Karpas-422 (cell line): ENCODE measurements around the gene FALEC. TPM values are rescaled to one million over a fixed set of nuclear protein-coding genes. Genes with fewer than 3 reads are reported as not detected.

Experiments used
- DNase-seq: peaks from one replicate; pipeline ENCODE4 v3.0.0-alpha.2; 2015
- H2AFZ ChIP-seq: fragments of 200-600 bp; sonication (generic); 2 replicates; pipeline ENCODE4 v1.6.1; 2014; ENCODE audit warnings: antibody characterized with exemption, low read length, mixed read lengths
- H3K27ac ChIP-seq: fragments of 200-600 bp; sonication (generic); 2 replicates; pipeline ENCODE4 v1.5.1; 2014; ENCODE audit warnings: mild to moderate bottlenecking, low read length, moderate library complexity
- H3K27me3 ChIP-seq: fragments of 200-600 bp; sonication (generic); 2 replicates; pipeline ENCODE4 v1.6.1; 2014; ENCODE audit warnings: low read length, mixed read lengths
- H3K36me3 ChIP-seq: fragments of 200-600 bp; sonication (generic); 2 replicates; pipeline ENCODE4 v1.6.1; 2014; ENCODE audit warnings: low read length, mixed read lengths; ENCODE audit not compliant: insufficient read depth
- H3K4me1 ChIP-seq: fragments of 200-600 bp; sonication (generic); 2 replicates; pipeline ENCODE4 v1.6.1; 2014; ENCODE audit warnings: mild to moderate bottlenecking, low read length, mixed read lengths
- H3K4me2 ChIP-seq: fragments of 200-600 bp; sonication (generic); 2 replicates; pipeline ENCODE4 v1.6.1; 2014; ENCODE audit warnings: low read length, low read depth, mild to moderate bottlenecking; ENCODE audit not compliant: poor library complexity, severe bottlenecking
- H3K4me3 ChIP-seq: fragments of 200-600 bp; sonication (generic); 2 replicates; pipeline ENCODE4 v1.5.1; 2014; ENCODE audit warnings: mild to moderate bottlenecking, antibody characterized with exemption, low read length, mixed read lengths
- H3K79me2 ChIP-seq: fragments of 200-600 bp; sonication (generic); 2 replicates; pipeline ENCODE4 v1.6.1; 2014; ENCODE audit warnings: mild to moderate bottlenecking, low read length, mixed read lengths
- H3K9ac ChIP-seq: fragments of 200-600 bp; sonication (generic); 2 replicates; pipeline ENCODE4 v1.6.0; 2014; ENCODE audit warnings: low read length
- H3K9me2 ChIP-seq: fragments of 200-600 bp; sonication (generic), shearing (Covaris generic); replicated peaks from 2 replicates; pipeline ENCODE4 v1.6.0; 2014; ENCODE audit warnings: mild to moderate bottlenecking, low read length, moderate library complexity; ENCODE audit not compliant: insufficient read depth
- H3K9me3 ChIP-seq: fragments of 300-700, 200-600 bp; sonication (generic); 2 replicates; pipeline ENCODE4 v1.6.1; 2014; ENCODE audit warnings: low read length, mixed read lengths
- H4K20me1 ChIP-seq: fragments of 200-600 bp; sonication (generic); 2 replicates; pipeline ENCODE4 v1.6.1; 2014; ENCODE audit warnings: mild to moderate bottlenecking, antibody characterized with exemption, low read length, low read depth; ENCODE audit not compliant: insufficient read depth
- total RNA-seq: library from RNA; depleted of rRNA; stranded (reverse); fragments of >200 nt; shearing (Covaris generic); gene quantifications from 2 replicates; pipeline ENCODE4 v1.2.3, GENCODE V29; 2014; ENCODE audit warnings: low replicate concordance

FALEC gene
- total RNA-seq, 1 experiment from 2014 or later = not detected

DNA sequence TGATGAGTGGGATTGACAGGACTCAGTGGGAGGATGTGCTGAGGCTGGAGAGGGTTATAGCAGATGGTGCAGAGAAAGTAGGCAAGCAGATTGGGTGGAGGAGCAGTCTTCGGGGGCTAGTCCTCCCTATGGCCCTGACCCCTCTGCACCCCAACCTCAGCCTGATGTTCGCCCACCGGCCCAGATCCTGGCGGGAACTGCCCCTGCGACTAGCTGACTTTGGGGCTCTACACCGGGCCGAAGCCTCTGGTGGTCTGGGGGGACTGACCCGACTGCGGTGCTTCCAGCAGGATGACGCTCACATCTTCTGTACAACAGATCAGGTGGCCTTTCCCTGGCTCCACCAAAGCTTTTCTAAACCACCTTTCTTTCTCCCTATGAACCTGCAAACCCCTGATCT is 17.2 kb upstream of the FALEC start:
- no peak overlapping the region for H3K27ac ChIP-seq
- H4K20me1 ChIP-seq = no peaks in the 10 kb centered on the region
- no peak overlapping the region for H2AFZ ChIP-seq
- no peak overlapping the region for H3K9ac ChIP-seq
- no peaks in the 10 kb centered on the region for H3K9me3 ChIP-seq
- H3K36me3 ChIP-seq = peaks cover 9% of the 10 kb centered on the region; the same call in 1 of the 2 replicates
- no peaks in the 10 kb centered on the region for H3K79me2 ChIP-seq
- no peak for DNase-seq
- H3K4me1 ChIP-seq = no peaks in the 10 kb centered on the region
- H3K27me3 ChIP-seq = no peaks in the 10 kb centered on the region
- no peak overlapping the region for H3K4me2 ChIP-seq
- no peak overlapping the region for H3K4me3 ChIP-seq
- H3K9me2 ChIP-seq = no peaks in the 10 kb centered on the region

DNA sequence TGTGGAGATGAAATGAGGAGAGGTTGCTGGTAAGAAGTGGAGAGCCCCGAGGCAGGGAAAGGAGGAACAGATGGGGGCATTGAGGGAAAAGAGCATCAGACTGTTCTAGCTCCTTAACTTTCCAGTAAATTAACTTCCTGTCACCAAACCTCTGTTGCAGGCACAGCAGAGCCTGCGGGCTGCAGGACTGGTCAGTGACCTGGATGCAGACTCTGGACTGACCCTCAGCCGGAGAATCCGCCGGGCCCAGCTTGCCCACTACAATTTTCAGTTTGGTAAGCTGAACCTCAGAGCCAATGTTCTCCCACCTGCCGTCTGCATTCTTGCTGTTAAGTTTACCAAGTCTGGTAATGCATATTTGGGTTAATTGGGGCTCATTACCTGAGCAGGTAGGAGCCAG is 10.1 kb upstream of the FALEC start:
- Histone ChIP-seq H3K9me2 (no peaks in the 10 kb centered on the region), H3K27ac (no peak overlapping the region), H2AFZ (no peak overlapping the region), H3K9ac (no peak overlapping the region), H3K9me3 (no peaks in the 10 kb centered on the region), H3K4me2 (no peak overlapping the region), H3K27me3 (no peaks in the 10 kb centered on the region), H4K20me1 (no peaks in the 10 kb centered on the region), H3K4me3 (no peak overlapping the region), H3K79me2 (no peaks in the 10 kb centered on the region), H3K4me1 (peaks cover 11% of the 10 kb centered on the region), H3K36me3 (peaks cover 12% of the 10 kb centered on the region; the same call in 1 of the 2 replicates)
- no peak for DNase-seq

DNA sequence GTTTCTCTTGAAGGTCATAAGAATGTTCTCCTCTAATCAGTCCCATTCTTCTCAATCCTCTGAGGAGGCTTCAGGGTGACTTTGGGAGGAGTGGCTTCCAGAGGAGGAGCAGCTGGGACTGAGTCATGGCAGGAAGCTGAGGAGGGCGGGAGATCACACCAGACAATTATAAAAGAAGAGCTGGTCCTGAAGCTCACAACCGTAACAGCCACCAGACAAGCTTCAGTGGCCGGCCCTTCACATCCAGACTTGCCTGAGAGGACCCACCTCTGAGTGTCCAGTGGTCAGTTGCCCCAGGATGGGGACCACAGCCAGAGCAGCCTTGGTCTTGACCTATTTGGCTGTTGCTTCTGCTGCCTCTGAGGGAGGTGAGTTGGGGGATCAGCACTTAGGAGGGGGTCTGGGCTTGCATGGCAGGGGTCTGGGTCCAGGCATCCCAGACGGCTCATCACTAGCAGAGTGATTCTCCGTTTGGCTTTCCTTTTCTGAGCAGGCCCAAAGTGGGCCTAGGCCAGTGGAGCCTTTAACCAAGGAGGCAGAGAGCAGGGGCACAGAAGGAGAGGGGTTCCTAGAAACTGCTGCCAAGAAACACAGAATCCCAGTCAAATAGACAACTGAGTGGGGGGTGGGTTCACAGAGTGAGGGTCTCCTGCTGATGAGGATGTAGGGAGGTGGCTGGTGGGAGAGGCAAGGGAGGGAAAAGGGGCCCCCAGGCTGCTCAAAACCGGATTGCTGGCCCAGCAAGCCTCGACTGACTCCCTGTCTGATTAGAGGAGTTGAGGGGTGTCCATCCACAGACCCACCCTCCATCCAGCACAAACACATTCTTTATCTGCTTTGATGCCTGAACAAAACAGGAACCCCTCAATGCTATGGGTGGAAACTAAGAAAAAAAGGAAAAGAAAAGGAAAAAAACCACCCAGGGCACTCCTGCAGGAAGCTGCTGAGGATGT is 7.4 kb upstream of the FALEC start, which contains the start of gene ECM1:
Gene ECM1, plus strand, starts transcription at position 198 of the 953 bp plus-strand sequence. Its CDS starts 101 bp downstream, at position 299.
- Histone ChIP-seq H2AFZ (no peak within 1 kb of the TSS), H4K20me1 (no peaks in the 10 kb centered on the region), H3K9ac (no peak within 1 kb of the TSS), H3K4me1 (peaks cover 15% of the 10 kb centered on the region), H3K4me3 (no peak within 1 kb of the TSS), H3K27ac (no peak within 1 kb of the TSS), H3K79me2 (no peaks in the 10 kb centered on the region), H3K4me2 (no peak within 1 kb of the TSS), H3K9me2 (no peaks in the 10 kb centered on the region), H3K9me3 (no peaks in the 10 kb centered on the region), H3K36me3 (peaks cover 7% of the 10 kb centered on the region; the same call in 1 of the 2 replicates), H3K27me3 (no peaks in the 10 kb centered on the region)
- no peak for DNase-seq

GRCh38 chr1:150508982-150509381 is 6.6 kb upstream of the FALEC start:
- Histone ChIP-seq H3K9me2 (no peaks in the 10 kb centered on the region), H3K4me3 (no peak overlapping the region), H3K79me2 (no peaks in the 10 kb centered on the region), H3K9ac (no peak overlapping the region), H2AFZ (no peak overlapping the region), H3K27me3 (no peaks in the 10 kb centered on the region), H3K4me1 (peaks cover 15% of the 10 kb centered on the region), H4K20me1 (no peaks in the 10 kb centered on the region), H3K27ac (no peak overlapping the region), H3K36me3 (peaks cover 7% of the 10 kb centered on the region; the same call in 1 of the 2 replicates), H3K9me3 (no peaks in the 10 kb centered on the region), H3K4me2 (no peak overlapping the region)
- no peak for DNase-seq

- DNase-seq = no peak
- H3K36me3 ChIP-seq = no peaks in the 10 kb centered on the region
- H3K9me2 ChIP-seq = no peaks in the 10 kb centered on the region
- H3K27me3 ChIP-seq = no peaks in the 10 kb centered on the region
- H3K4me1 ChIP-seq = peaks cover 28% of the 10 kb centered on the region
- H3K9ac ChIP-seq = no peak overlapping the region
- H3K79me2 ChIP-seq = no peaks in the 10 kb centered on the region
- no peak overlapping the region for H2AFZ ChIP-seq
- no peak overlapping the region for H3K4me2 ChIP-seq
- no peak overlapping the region for H3K4me3 ChIP-seq
- no peak overlapping the region for H3K27ac ChIP-seq
- no peaks in the 10 kb centered on the region for H4K20me1 ChIP-seq
- no peaks in the 10 kb centered on the region for H3K9me3 ChIP-seq
These were observed 4.0 kb upstream of the FALEC start for GRCh38 chr1:150511551-150511950.

DNA sequence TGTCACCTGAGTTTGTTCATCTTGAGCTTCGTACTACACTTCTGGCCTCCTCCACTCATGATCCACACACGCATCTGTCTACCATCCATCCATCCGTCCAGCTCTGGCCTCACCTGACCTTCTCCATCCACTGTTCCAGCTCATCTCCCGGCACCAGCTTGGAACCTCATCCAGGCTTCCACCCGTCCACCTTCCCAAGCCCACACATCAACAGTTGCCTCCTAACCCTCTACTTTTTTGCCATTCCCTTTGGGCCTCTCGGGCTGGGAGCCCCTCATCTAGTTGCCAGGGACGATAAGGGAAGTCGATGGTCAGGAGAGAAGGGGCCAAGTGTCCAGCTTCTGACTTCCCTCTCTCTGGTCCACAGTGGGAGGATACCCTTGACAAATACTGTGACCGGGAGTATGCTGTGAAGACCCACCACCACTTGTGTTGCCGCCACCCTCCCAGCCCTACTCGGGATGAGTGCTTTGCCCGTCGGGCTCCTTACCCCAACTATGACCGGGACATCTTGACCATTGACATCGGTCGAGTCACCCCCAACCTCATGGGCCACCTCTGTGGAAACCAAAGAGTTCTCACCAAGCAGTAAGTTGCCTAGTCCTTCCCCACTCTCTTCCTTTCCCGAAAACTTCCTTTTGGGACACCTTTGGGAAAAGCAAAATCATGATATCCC is 3.4 kb upstream of the FALEC start:
- H3K27ac ChIP-seq = no peak overlapping the region
- no peak overlapping the region for H3K4me2 ChIP-seq
- no peaks in the 10 kb centered on the region for H4K20me1 ChIP-seq
- no peaks in the 10 kb centered on the region for H3K9me3 ChIP-seq
- no peaks in the 10 kb centered on the region for H3K36me3 ChIP-seq
- H3K4me1 ChIP-seq = peaks cover 33% of the 10 kb centered on the region
- H3K27me3 ChIP-seq = no peaks in the 10 kb centered on the region
- no peaks in the 10 kb centered on the region for H3K79me2 ChIP-seq
- no peak overlapping the region for H2AFZ ChIP-seq
- no peak overlapping the region for H3K4me3 ChIP-seq
- no peak overlapping the region for H3K9ac ChIP-seq
- no peaks in the 10 kb centered on the region for H3K9me2 ChIP-seq
- DNase-seq = no peak

- H3K9ac ChIP-seq = no peak overlapping the region
- H3K9me2 ChIP-seq = no peaks in the 10 kb centered on the region
- H3K4me1 ChIP-seq = peaks cover 41% of the 10 kb centered on the region
- H3K27ac ChIP-seq = no peak overlapping the region
- no peak for DNase-seq
- H3K4me3 ChIP-seq = no peak overlapping the region
- H3K4me2 ChIP-seq = no peak overlapping the region
- no peaks in the 10 kb centered on the region for H3K9me3 ChIP-seq
- no peaks in the 10 kb centered on the region for H3K27me3 ChIP-seq
- H3K36me3 ChIP-seq = no peaks in the 10 kb centered on the region
- H2AFZ ChIP-seq = no peak overlapping the region
- H4K20me1 ChIP-seq = no peaks in the 10 kb centered on the region
- H3K79me2 ChIP-seq = no peaks in the 10 kb centered on the region
These were observed 2.7 kb upstream of the FALEC start for GRCh38 chr1:150512846-150513245.

DNA sequence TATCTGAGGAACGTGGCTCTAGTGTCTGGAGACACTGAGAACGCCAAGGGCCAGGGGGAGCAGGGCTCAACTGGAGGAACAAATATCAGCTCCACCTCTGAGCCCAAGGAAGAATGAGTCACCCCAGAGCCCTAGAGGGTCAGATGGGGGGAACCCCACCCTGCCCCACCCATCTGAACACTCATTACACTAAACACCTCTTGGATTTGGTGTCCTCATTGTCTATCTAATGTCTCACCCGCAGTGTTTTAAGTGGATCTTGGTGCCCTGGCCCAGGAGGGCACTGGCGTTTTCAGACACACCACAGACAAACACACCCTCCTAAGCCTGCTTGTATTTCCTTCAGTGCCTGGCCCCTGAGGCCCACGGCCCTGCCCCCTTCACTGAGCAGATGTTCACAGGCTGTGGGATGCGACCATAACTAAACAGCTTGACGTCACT is 2.2 kb upstream of the FALEC start:
- Histone ChIP-seq H3K4me3 (no peak overlapping the region), H2AFZ (no peak overlapping the region), H3K27me3 (no peaks in the 10 kb centered on the region), H3K9ac (no peak overlapping the region), H3K4me1 (peaks cover 41% of the 10 kb centered on the region), H3K9me2 (no peaks in the 10 kb centered on the region), H3K9me3 (no peaks in the 10 kb centered on the region), H3K27ac (no peak overlapping the region), H3K79me2 (no peaks in the 10 kb centered on the region), H4K20me1 (no peaks in the 10 kb centered on the region), H3K36me3 (no peaks in the 10 kb centered on the region), H3K4me2 (no peak overlapping the region)
- DNase-seq = no peak
